WTC11 (cell line): ENCODE results near the gene NRXN3. TPM values are rescaled to one million over a fixed set of nuclear protein-coding genes. Genes with fewer than 3 reads are reported as not detected.

Source experiments
- ATAC-seq: fragments of 200-7000 bp; cut with Tn5 transposase; 2 replicates; pipeline ENCODE4 v1.10.0; 2021; ENCODE audit warnings: mild to moderate bottlenecking, moderate library complexity
- CTCF ChIA-PET: fragments of 300-600 bp; sonication (Branson Sonifier 250); formaldehyde crosslinking; loops from one replicate; lab custom pipeline; 2021; ENCODE audit warnings: antibody characterized with exemption; lab: Charles Lee
- POLR2A ChIA-PET: fragments of 350-600 bp; sonication (Branson Sonifier 250); formaldehyde crosslinking; loops from one replicate; lab custom pipeline; 2021; ENCODE audit warnings: antibody characterized with exemption; lab: Charles Lee
- DNase-seq: peaks from one replicate; pipeline ENCODE4 v3.0.0; 2021; ENCODE audit warnings: low spot score
- H3K27ac Mint-ChIP-seq: 2 replicates; pipeline ENCODE4 v1.8.0; 2021; ENCODE audit warnings: mixed read lengths
- H3K27me3 Mint-ChIP-seq: 2 replicates; pipeline ENCODE4 v1.8.0; 2021; ENCODE audit warnings: low read depth, mild to moderate bottlenecking, moderate library complexity, mixed read lengths
- H3K36me3 Mint-ChIP-seq: 2 replicates; pipeline ENCODE4 v1.8.0; 2021; ENCODE audit warnings: mixed read lengths
- H3K4me1 Mint-ChIP-seq: 2 replicates; pipeline ENCODE4 v1.8.0; 2022; ENCODE audit warnings: mixed read lengths
- H3K4me3 Mint-ChIP-seq: 2 replicates; pipeline ENCODE4 v1.8.0; 2021; ENCODE audit warnings: mild to moderate bottlenecking, moderate library complexity, mixed read lengths
- H3K9me3 Mint-ChIP-seq: 2 replicates; pipeline ENCODE4 v1.8.0; 2021; ENCODE audit warnings: mixed read lengths
- E2F1 ChIP-seq: sonication (generic); formaldehyde crosslinking; IDR thresholded peaks from 2 replicates; pipeline ENCODE4 v1.8.0; 2022; ENCODE audit warnings: mild to moderate bottlenecking, missing genetic modification reagents
- E2F4 ChIP-seq: sonication (generic); formaldehyde crosslinking; IDR thresholded peaks from 2 replicates; pipeline ENCODE4 v1.8.1; 2022; ENCODE audit warnings: low read depth, mild to moderate bottlenecking, moderate library complexity, missing genetic modification reagents, borderline replicate concordance
- ERG ChIP-seq: fragments of 250-450 bp; sonication (Bioruptor Pico); IDR thresholded peaks from 2 replicates; pipeline ENCODE4 v1.8.0; 2021; ENCODE audit warnings: mild to moderate bottlenecking
- FOXJ3 ChIP-seq: sonication (generic); formaldehyde crosslinking; IDR thresholded peaks from 2 replicates; pipeline ENCODE4 v1.9.0; 2021; ENCODE audit warnings: missing genetic modification reagents, mild to moderate bottlenecking, borderline replicate concordance
- HMGA2 ChIP-seq: fragments of 250-450 bp; sonication (Bioruptor Pico); IDR thresholded peaks from 2 replicates; pipeline ENCODE4 v1.4.0; 2021; ENCODE audit warnings: mild to moderate bottlenecking, moderate library complexity
- MLX ChIP-seq: sonication (generic); formaldehyde crosslinking; IDR thresholded peaks from 2 replicates; pipeline ENCODE4 v1.8.1; 2023; ENCODE audit warnings: mild to moderate bottlenecking, missing genetic modification reagents, moderate library complexity
- MYBL2 ChIP-seq: sonication (generic); formaldehyde crosslinking; IDR thresholded peaks from 2 replicates; pipeline ENCODE4 v1.8.1; 2023; ENCODE audit warnings: mild to moderate bottlenecking, moderate library complexity, missing genetic modification reagents
- NR1H2 ChIP-seq: sonication (generic); formaldehyde crosslinking; IDR thresholded peaks from 2 replicates; pipeline ENCODE4 v1.9.0; 2021; ENCODE audit warnings: mild to moderate bottlenecking, moderate library complexity, missing genetic modification reagents
- NR2C2 ChIP-seq: sonication (generic); formaldehyde crosslinking; IDR thresholded peaks from 2 replicates; pipeline ENCODE4 v1.8.0; 2022; ENCODE audit warnings: mild to moderate bottlenecking, missing genetic modification reagents
- RELA ChIP-seq: sonication (generic); formaldehyde crosslinking; IDR thresholded peaks from 2 replicates; pipeline ENCODE4 v1.8.1; 2022; ENCODE audit warnings: missing genetic modification reagents, mild to moderate bottlenecking, borderline replicate concordance
- RORB ChIP-seq: fragments of 250-450 bp; sonication (Bioruptor Pico); IDR thresholded peaks from 2 replicates; pipeline ENCODE4 v1.9.0; 2021; ENCODE audit warnings: mild to moderate bottlenecking
- USF2 ChIP-seq: sonication (generic); formaldehyde crosslinking; IDR thresholded peaks from 2 replicates; pipeline ENCODE4 v1.8.1; 2023; ENCODE audit warnings: mild to moderate bottlenecking, missing genetic modification reagents, moderate library complexity
- ZNF138 ChIP-seq: sonication (generic); formaldehyde crosslinking; conservative IDR thresholded peaks from 2 replicates; pipeline ENCODE4 v1.8.1; 2022; ENCODE audit warnings: mild to moderate bottlenecking, moderate library complexity, missing genetic modification reagents
- ZNF219 ChIP-seq: sonication (generic); formaldehyde crosslinking; IDR thresholded peaks from 2 replicates; pipeline ENCODE4 v1.8.0; 2023; ENCODE audit warnings: missing genetic modification reagents, mild to moderate bottlenecking, borderline replicate concordance
- ZNF416 ChIP-seq: fragments of 250-450 bp; sonication (Bioruptor Pico); IDR thresholded peaks from 2 replicates; pipeline ENCODE4 v1.9.0; 2021; ENCODE audit warnings: mild to moderate bottlenecking, inconsistent platforms
- ZNF423 ChIP-seq: fragments of 250-450 bp; sonication (Bioruptor Pico); IDR thresholded peaks from 2 replicates; pipeline ENCODE4 v2.1.2; 2022; ENCODE audit warnings: mild to moderate bottlenecking, moderate library complexity
- total RNA-seq: library from RNA; stranded (reverse); gene quantifications from 3 replicates; pipeline ENCODE4 v1.2.3, GENCODE V29; 2021
- TF ChIP-seq, protein P1 (sequence below): fragments of 250-450 bp; sonication (Bioruptor Pico); IDR thresholded peaks from 2 replicates; pipeline ENCODE4 v1.9.0; 2021; ENCODE audit warnings: mild to moderate bottlenecking
- TF ChIP-seq, protein P2 (sequence below): sonication (generic); formaldehyde crosslinking; IDR thresholded peaks from 2 replicates; pipeline ENCODE4 v1.8.1; 2023; ENCODE audit warnings: mild to moderate bottlenecking, moderate library complexity, missing genetic modification reagents
- TF ChIP-seq, protein P3 (sequence below): sonication (generic); formaldehyde crosslinking; IDR thresholded peaks from 2 replicates; pipeline ENCODE4 v1.8.1; 2022; ENCODE audit warnings: missing genetic modification reagents, borderline replicate concordance

Gene NRXN3
- total RNA-seq, 1 experiment from 2014 or later = 3.0 TPM

DNA sequence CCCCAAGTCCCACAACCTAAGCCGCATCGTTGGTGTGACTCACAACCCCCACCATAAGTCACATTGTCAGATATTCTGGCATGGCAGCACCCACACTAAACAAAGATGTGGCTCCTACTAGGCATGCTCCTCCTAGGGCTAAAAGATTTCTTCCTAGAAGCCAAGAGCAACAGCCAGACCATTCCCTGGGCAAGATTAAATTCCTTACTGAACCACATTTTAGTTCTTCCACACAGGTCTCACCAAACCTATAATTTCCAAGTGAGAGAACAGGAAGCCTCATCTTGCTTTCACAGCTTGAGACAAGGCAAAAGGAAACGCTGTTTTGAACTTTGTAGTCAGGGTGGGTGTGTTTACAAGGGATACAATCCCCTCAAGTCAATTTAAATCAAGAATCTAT lies 1408.3 kb downstream of the NRXN3 start:
- POLR2A ChIA-PET = no interaction called here
- Mint-ChIP-seq H3K4me3 (no peak overlapping the region), H3K9me3 (0 out of 2 replicates have a peak, but pooled peaks cover 11% of the 10 kb centered on the region), H3K4me1 (peaks cover 37% of the 10 kb centered on the region), H3K36me3 (peaks cover 4% of the 10 kb centered on the region; the same call in 1 of the 2 replicates), H3K27me3 (no peaks in the 10 kb centered on the region), H3K27ac (no peak overlapping the region)
- TF ChIP-seq, protein P1, sequence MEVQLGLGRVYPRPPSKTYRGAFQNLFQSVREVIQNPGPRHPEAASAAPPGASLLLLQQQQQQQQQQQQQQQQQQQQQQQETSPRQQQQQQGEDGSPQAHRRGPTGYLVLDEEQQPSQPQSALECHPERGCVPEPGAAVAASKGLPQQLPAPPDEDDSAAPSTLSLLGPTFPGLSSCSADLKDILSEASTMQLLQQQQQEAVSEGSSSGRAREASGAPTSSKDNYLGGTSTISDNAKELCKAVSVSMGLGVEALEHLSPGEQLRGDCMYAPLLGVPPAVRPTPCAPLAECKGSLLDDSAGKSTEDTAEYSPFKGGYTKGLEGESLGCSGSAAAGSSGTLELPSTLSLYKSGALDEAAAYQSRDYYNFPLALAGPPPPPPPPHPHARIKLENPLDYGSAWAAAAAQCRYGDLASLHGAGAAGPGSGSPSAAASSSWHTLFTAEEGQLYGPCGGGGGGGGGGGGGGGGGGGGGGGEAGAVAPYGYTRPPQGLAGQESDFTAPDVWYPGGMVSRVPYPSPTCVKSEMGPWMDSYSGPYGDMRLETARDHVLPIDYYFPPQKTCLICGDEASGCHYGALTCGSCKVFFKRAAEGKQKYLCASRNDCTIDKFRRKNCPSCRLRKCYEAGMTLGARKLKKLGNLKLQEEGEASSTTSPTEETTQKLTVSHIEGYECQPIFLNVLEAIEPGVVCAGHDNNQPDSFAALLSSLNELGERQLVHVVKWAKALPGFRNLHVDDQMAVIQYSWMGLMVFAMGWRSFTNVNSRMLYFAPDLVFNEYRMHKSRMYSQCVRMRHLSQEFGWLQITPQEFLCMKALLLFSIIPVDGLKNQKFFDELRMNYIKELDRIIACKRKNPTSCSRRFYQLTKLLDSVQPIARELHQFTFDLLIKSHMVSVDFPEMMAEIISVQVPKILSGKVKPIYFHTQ = no peak
- TF ChIP-seq HMGA2 (CRISPR knock-in tag) (no peak), NR2C2 (CRISPR knock-in tag) (no peak), ZNF138 (no peak), RORB (CRISPR knock-in tag) (no peak), USF2 (CRISPR knock-in tag) (no peak), FOXJ3 (CRISPR knock-in tag) (no peak), ERG (no peak), ZNF423 (CRISPR knock-in tag) (no peak), MLX (CRISPR knock-in tag) (no peak), E2F4 (CRISPR knock-in tag) (no peak), E2F1 (CRISPR knock-in tag) (no peak), MYBL2 (CRISPR knock-in tag) (no peak), RELA (CRISPR knock-in tag) (no peak)
- TF ChIP-seq, protein P2, sequence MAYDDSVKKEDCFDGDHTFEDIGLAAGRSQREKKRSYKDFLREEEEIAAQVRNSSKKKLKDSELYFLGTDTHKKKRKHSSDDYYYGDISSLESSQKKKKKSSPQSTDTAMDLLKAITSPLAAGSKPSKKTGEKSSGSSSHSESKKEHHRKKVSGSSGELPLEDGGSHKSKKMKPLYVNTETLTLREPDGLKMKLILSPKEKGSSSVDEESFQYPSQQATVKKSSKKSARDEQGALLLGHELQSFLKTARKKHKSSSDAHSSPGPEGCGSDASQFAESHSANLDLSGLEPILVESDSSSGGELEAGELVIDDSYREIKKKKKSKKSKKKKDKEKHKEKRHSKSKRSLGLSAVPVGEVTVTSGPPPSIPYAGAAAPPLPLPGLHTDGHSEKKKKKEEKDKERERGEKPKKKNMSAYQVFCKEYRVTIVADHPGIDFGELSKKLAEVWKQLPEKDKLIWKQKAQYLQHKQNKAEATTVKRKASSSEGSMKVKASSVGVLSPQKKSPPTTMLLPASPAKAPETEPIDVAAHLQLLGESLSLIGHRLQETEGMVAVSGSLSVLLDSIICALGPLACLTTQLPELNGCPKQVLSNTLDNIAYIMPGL (CRISPR knock-in tag) = no peak
- ATAC-seq (no peak), DNase-seq (no peak)
- CTCF ChIA-PET = no interaction called here

DNA sequence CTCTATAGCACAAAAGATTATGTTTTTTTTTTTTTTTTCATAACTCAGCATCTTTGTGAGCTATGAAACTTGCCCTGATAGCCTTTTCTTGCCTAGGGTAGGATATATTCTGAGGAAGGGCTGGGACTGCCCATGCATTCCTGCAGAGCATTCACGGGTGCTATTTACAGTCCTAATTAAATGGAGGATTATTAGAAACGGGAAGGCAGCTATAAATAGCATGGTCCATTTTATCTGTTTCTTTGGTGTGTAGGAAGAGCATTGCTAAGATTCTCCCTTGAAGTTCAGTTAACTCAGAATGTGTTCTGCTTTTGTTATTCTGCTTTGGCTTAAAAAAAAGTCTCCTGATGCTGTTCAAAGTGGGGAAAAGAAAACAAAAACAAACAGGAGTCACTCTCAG lies 1410.2 kb downstream of the NRXN3 start:
- H3K4me1 Mint-ChIP-seq = peaks cover 34% of the 10 kb centered on the region
- peaks cover 4% of the 10 kb centered on the region; the same call in 1 of the 2 replicates for H3K36me3 Mint-ChIP-seq
- no peak overlapping the region for H3K4me3 Mint-ChIP-seq
- ATAC-seq = no peak
- no peaks in the 10 kb centered on the region for H3K27me3 Mint-ChIP-seq
- H3K27ac Mint-ChIP-seq = no peak overlapping the region
- DNase-seq = no peak
- POLR2A ChIA-PET = no interaction called here
- CTCF ChIA-PET = no interaction called here
- peaks cover 20% of the 10 kb centered on the region; the same call in 1 of the 2 replicates for H3K9me3 Mint-ChIP-seq
- no peak for TF ChIP-seq ERG
- TF ChIP-seq, protein P3, sequence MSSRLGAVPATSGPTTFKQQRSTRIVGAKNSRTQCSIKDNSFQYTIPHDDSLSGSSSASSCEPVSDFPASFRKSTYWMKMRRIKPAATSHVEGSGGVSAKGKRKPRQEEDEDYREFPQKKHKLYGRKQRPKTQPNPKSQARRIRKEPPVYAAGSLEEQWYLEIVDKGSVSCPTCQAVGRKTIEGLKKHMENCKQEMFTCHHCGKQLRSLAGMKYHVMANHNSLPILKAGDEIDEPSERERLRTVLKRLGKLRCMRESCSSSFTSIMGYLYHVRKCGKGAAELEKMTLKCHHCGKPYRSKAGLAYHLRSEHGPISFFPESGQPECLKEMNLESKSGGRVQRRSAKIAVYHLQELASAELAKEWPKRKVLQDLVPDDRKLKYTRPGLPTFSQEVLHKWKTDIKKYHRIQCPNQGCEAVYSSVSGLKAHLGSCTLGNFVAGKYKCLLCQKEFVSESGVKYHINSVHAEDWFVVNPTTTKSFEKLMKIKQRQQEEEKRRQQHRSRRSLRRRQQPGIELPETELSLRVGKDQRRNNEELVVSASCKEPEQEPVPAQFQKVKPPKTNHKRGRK = no peak
- no peak for TF ChIP-seq ZNF219 (CRISPR knock-in tag)
- no peak for TF ChIP-seq ZNF416 (CRISPR knock-in tag)
- TF ChIP-seq NR1H2 (CRISPR knock-in tag) = no peak
